ENCODE data around the gene POLR1C.

Gene POLR1C

GRCh38 chr6:43475516-43475915, 41.4 kb upstream of the POLR1C start:
- Histone ChIP-seq H3K27me3 (no peaks in the 10 kb centered on the region), H3K4me2 (no peak overlapping the region), H3K27ac (no peak overlapping the region), H3K4me1 (peaks cover 27 to 38% (median 34%) of the 10 kb centered on the region in 10 experiments), H3K9me3 (replicated peaks in 1 of 11) (no peaks in the 10 kb centered on the region), H3K4me3 (no peak overlapping the region), H3K9ac (no peak overlapping the region), H4K20me1 (peaks cover 0 to 7% (median 0%) of the 10 kb centered on the region in 11 experiments; a peak in 6 of 22 replicates), H3K36me3 (peaks cover 0 to 15% (median 3%) of the 10 kb centered on the region in 11 experiments; a peak in 3 of 22 replicates)
- no peak for TF ChIP-seq Cebpa-rat (IDR thresholded peaks at IDR 0.05)

DNA sequence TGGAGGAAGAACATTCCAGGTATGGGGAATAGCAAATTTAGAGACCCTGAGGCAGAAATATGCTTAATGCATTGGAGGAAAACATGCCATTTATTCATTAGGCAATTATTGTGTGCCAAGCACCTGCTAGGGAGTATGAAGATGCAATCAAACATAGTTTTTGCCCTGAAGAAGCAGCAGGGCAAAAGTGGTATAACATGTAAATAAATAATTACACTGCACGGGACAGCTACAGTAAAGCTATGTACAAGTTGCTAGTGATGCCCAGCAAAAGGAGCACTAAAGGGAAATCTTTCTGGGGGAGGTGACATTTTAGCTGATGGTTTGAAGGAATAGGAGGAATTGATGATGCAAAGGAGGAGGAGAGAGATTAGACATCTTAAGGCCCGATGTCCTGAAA, 40.1 kb upstream of the POLR1C start:
- H3K4me1 ChIP-seq: peaks cover 28 to 47% (median 37%) of the 10 kb centered on the region in 10 experiments
- H3K27ac ChIP-seq: peak overlapping the region in 6 of 11 experiments; percentile 37 to 87 (median 80); a peak in 7 of 22 replicates
- H3K36me3 ChIP-seq: peaks cover 0 to 15% (median 4%) of the 10 kb centered on the region in 11 experiments; a peak in 3 of 22 replicates
- no peaks in the 10 kb centered on the region for H3K27me3 ChIP-seq
- H3K4me3 ChIP-seq: peak overlapping the region; percentile 61 to 80 (median 71)
- peak overlapping the region; percentile 77 to 98 (median 95) for H3K4me2 ChIP-seq
- TF ChIP-seq Cebpa-rat (IDR thresholded peaks at IDR 0.05): no peak
- peak overlapping the region; percentile 80 to 93 (median 86); a peak in 20 of 22 replicates for H3K9ac ChIP-seq
- H3K9me3 ChIP-seq (replicated peaks in 1 of 11): no peaks in the 10 kb centered on the region
- H4K20me1 ChIP-seq: peaks cover 0 to 19% (median 4%) of the 10 kb centered on the region in 11 experiments; a peak in 11 of 22 replicates

- peaks cover 0 to 24% (median 9%) of the 10 kb centered on the region in 11 experiments; a peak in 13 of 22 replicates for H4K20me1 ChIP-seq
- no peak for TF ChIP-seq Cebpa-rat (IDR thresholded peaks at IDR 0.05)
- no peaks in the 10 kb centered on the region for H3K27me3 ChIP-seq
- no peaks in the 10 kb centered on the region for H3K9me3 ChIP-seq (replicated peaks in 1 of 11)
- H3K27ac ChIP-seq: peak within 1 kb of the TSS; percentile 68 to 87 (median 80)
- H3K4me2 ChIP-seq: peak within 1 kb of the TSS; percentile 88 to 98 (median 95)
- peak within 1 kb of the TSS; percentile 61 to 80 (median 71) for H3K4me3 ChIP-seq
- peak within 1 kb of the TSS; percentile 80 to 93 (median 86) for H3K9ac ChIP-seq
- peaks cover 0 to 18% (median 5%) of the 10 kb centered on the region in 11 experiments; a peak in 6 of 22 replicates for H3K36me3 ChIP-seq
- peaks cover 28 to 50% (median 37%) of the 10 kb centered on the region in 10 experiments for H3K4me1 ChIP-seq
Observed at GRCh38 chr6:43477235-43478007, 39.5 kb upstream of the POLR1C start, which contains the start of gene TJAP1. Gene TJAP1 (plus strand): TSS chr6:43477570. CDS start chr6:43499002, 21,432 bp downstream.

DNA sequence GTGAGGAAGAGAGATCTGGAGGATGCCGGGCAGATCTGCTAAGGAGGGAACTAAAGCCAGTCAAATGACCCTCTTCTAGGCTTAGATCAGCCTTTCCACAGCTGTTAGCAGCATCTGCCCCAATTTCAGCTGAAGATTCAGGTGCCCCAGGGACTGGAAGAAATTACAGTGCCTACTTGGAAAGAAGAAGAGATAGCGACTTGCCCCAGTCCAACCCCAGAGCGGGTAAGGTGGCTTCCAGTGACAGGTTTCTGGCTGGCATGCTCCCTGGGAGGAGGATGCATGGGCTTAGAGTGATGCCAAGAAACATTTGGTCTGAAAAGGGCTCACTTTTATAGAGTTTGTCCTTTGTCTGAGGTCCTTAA, 38.9 kb upstream of the POLR1C start:
- H3K27me3 ChIP-seq: no peaks in the 10 kb centered on the region
- peaks cover 0 to 21% (median 7%) of the 10 kb centered on the region in 11 experiments; a peak in 10 of 22 replicates for H3K36me3 ChIP-seq
- H3K4me3 ChIP-seq: peak overlapping the region; percentile 61 to 80 (median 71)
- peak overlapping the region; percentile 80 to 93 (median 86) for H3K9ac ChIP-seq
- peaks cover 0 to 30% (median 12%) of the 10 kb centered on the region in 11 experiments; a peak in 15 of 22 replicates for H4K20me1 ChIP-seq
- peaks cover 28 to 50% (median 37%) of the 10 kb centered on the region in 10 experiments for H3K4me1 ChIP-seq
- no peaks in the 10 kb centered on the region for H3K9me3 ChIP-seq (replicated peaks in 1 of 11)
- TF ChIP-seq Cebpa-rat (IDR thresholded peaks at IDR 0.05): no peak
- H3K4me2 ChIP-seq: peak overlapping the region; percentile 88 to 98 (median 95)
- peak overlapping the region; percentile 68 to 87 (median 80) for H3K27ac ChIP-seq

DNA sequence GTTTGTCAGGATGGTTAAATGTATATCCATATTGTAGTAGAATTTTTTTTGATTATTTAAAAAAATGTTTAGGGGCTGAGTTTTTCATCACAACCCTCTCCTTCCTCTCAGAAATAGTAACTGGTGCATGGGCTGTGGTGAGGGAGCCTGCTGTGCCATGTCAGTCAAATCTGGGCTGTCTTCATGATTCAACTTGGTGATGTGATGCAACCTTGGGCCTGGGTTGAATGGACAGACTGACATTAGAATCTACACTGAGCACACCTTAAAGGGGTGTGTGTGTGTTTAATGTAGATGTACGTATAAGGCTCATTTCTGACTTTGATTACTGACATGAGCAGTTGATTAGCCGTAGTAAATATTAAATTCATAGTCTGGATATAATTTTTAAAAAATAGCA, 35.8 kb upstream of the POLR1C start:
- Histone ChIP-seq H3K4me2 (peak overlapping the region in 2 of 11 experiments; percentile 93 to 97; a peak in 3 of 22 replicates), H3K27ac (no peak overlapping the region), H3K4me1 (peaks cover 28 to 50% (median 37%) of the 10 kb centered on the region in 10 experiments), H3K9me3 (replicated peaks in 1 of 11) (no peaks in the 10 kb centered on the region), H3K4me3 (no peak overlapping the region), H3K36me3 (peaks cover 7 to 43% (median 18%) of the 10 kb centered on the region in 11 experiments; a peak in 20 of 22 replicates), H3K27me3 (no peaks in the 10 kb centered on the region), H4K20me1 (peaks cover 0 to 59% (median 31%) of the 10 kb centered on the region in 11 experiments; a peak in 17 of 22 replicates), H3K9ac (peak overlapping the region in 1 of 11 experiments; percentile 35; a peak in 1 of 22 replicates)
- TF ChIP-seq Cebpa-rat (IDR thresholded peaks at IDR 0.05): no peak

DNA sequence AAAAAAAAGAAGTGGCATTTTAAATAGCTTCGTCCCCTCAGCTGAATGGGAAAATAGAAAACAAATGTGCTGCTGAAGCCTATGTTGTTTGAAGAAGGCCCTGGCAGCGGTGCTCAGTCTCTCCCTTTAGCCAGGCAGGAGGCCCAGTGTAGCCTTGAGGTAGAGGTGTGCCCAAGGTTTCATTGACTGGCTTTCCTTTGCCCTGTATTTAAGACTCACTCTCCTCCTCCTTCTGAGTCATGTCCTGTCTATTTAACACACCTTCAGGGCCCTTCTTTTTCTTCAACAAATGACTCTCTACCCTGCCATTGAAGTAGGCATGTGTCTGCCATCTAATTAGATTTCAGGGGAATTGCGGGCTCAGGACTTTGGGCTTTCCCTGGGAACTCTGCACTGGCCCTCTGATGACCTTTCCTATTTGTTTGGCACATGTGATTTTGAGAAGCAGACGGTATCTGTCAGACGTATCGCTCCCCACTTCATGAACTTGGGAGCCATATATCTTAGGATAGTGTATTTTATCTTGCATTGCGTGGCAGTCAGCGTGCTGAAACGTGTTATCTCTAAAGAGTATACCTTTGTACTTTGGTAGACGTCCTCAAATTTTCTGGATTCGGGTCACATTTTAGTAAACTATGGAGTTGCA, 35.2 kb upstream of the POLR1C start:
- TF ChIP-seq Cebpa-rat (IDR thresholded peaks at IDR 0.05): no peak
- Histone ChIP-seq H3K9ac (peak overlapping the region in 1 of 11 experiments; percentile 33; a peak in 2 of 22 replicates), H3K4me3 (no peak overlapping the region), H4K20me1 (peaks cover 0 to 66% (median 37%) of the 10 kb centered on the region in 11 experiments; a peak in 17 of 22 replicates), H3K9me3 (replicated peaks in 1 of 11) (no peaks in the 10 kb centered on the region), H3K27me3 (no peaks in the 10 kb centered on the region), H3K4me1 (peaks cover 28 to 47% (median 34%) of the 10 kb centered on the region in 10 experiments), H3K4me2 (peak overlapping the region in 2 of 11 experiments; percentile 32 to 47; a peak in 2 of 22 replicates), H3K36me3 (peaks cover 7 to 47% (median 24%) of the 10 kb centered on the region in 11 experiments; a peak in 20 of 22 replicates), H3K27ac (no peak overlapping the region)

DNA sequence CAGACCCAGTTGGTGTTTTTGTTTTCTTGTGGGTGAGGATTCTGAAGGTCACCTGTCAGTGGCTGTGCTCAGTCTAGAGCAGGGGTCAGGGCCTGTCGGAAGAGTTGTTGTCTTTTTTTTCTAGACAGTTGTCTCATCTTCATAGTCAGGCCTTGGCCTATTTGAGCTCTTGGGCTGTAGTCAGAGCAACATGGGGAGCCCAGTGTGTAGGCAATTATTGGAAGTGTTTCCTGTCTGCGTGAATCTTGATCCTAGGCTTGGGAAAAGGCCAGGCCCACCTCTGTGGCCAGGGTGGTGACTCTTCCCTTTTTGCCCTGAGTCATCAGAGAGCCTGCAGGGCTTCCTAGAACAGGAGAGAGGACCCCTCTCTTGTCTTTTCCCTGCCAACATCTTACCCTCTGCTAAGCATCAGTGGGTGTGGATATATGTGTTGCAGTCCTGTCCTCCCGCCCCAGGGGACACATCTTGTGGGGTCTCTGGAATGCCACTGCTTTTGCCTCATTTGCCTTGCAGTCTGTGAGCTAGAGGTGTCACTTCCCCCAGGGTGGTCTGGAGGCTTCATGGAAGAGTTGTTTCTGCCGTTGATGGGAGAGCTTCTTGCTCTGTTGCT, 28.1 kb upstream of the POLR1C start:
- Histone ChIP-seq H4K20me1 (peaks cover 22 to 59% (median 43%) of the 10 kb centered on the region in 11 experiments; a peak in 21 of 22 replicates), H3K27ac (peak overlapping the region in 8 of 11 experiments; percentile 9 to 66 (median 46); a peak in 14 of 22 replicates), H3K4me3 (peak overlapping the region in 2 of 10 experiments; percentile 12 to 29; a peak in 2 of 20 replicates), H3K4me2 (peak overlapping the region in 7 of 11 experiments; percentile 37 to 89 (median 80); a peak in 18 of 22 replicates), H3K36me3 (peaks cover 0 to 51% (median 29%) of the 10 kb centered on the region in 11 experiments; a peak in 21 of 22 replicates), H3K4me1 (peaks cover 0 to 30% (median 2%) of the 10 kb centered on the region in 10 experiments; a peak in 13 of 20 replicates), H3K9ac (peak overlapping the region in 9 of 11 experiments; percentile 11 to 65 (median 37); a peak in 11 of 22 replicates), H3K9me3 (replicated peaks in 1 of 11) (no peaks in the 10 kb centered on the region), H3K27me3 (no peaks in the 10 kb centered on the region)
- no peak for TF ChIP-seq Cebpa-rat (IDR thresholded peaks at IDR 0.05)

All from BLaER1 treated with 17β-estradiol and CSF1 and Interleukin-3, amounts not matched to agents 10 nM and 100 nM (cell line).